Measurements from ENCODE around the gene ADAMTS12. TPM values are rescaled to one million over a fixed set of nuclear protein-coding genes. Genes with fewer than 3 reads are reported as not detected.
"Not testable (repeated sequence)": the region's sequence is repeated elsewhere in the genome, so short reads cannot be mapped to it uniquely, and the experiment has no call there.

Gene ADAMTS12
- total RNA-seq, 3 donors from 2014 or later: 0.69 to 2.9 (median 0.72) TPM

- no peak for TF ChIP-seq CTCF (IDR thresholded peaks at IDR 0.05)
- DNase-seq: no peak
- no peaks in the 10 kb centered on the region for H3K36me3 ChIP-seq (ENCODE audit: low read depth)
- ATAC-seq: no peak
- no peaks in the 10 kb centered on the region for H3K9me3 ChIP-seq
- intact Hi-C loops (cut with DNase I, micrococcal nuclease): no loop called here
- no peak overlapping the region for H3K4me3 ChIP-seq
- no peaks in the 10 kb centered on the region for H3K4me1 ChIP-seq (ENCODE audit: low read depth)
Observed at GRCh38 chr5:33563530-33563929, 328.3 kb downstream of the ADAMTS12 start.

- no peak for ATAC-seq
- Histone ChIP-seq H3K4me1 (ENCODE audit: low read depth) (no peaks in the 10 kb centered on the region), H3K9me3 (no peaks in the 10 kb centered on the region), H3K36me3 (ENCODE audit: low read depth) (no peaks in the 10 kb centered on the region), H3K4me3 (no peak overlapping the region)
- intact Hi-C loops (cut with DNase I, micrococcal nuclease): no loop called here
- no peak for DNase-seq
- no peak for TF ChIP-seq CTCF (IDR thresholded peaks at IDR 0.05)
Observed at GRCh38 chr5:33558489-33558888, 333.3 kb downstream of the ADAMTS12 start.

- H3K4me3 ChIP-seq: no peak overlapping the region
- ATAC-seq (no peak), DNase-seq (no peak)
- intact Hi-C loops (cut with DNase I, micrococcal nuclease): no loop called here
- no peak for TF ChIP-seq CTCF (IDR thresholded peaks at IDR 0.05)
- H3K4me1 ChIP-seq (ENCODE audit: low read depth): no peaks in the 10 kb centered on the region
- no peaks in the 10 kb centered on the region for H3K36me3 ChIP-seq (ENCODE audit: low read depth)
- H3K9me3 ChIP-seq: no peaks in the 10 kb centered on the region
Observed at GRCh38 chr5:33557605-33558004, 334.2 kb downstream of the ADAMTS12 start.

- Histone ChIP-seq H3K36me3 (ENCODE audit: low read depth) (no peaks in the 10 kb centered on the region), H3K4me3 (no peak overlapping the region), H3K9me3 (no peaks in the 10 kb centered on the region), H3K4me1 (ENCODE audit: low read depth) (no peaks in the 10 kb centered on the region)
- ATAC-seq (no peak), DNase-seq (no peak)
- intact Hi-C loops (cut with DNase I, micrococcal nuclease): no loop called here
- no peak for TF ChIP-seq CTCF (IDR thresholded peaks at IDR 0.05)
Observed at GRCh38 chr5:33556330-33557328, 335.2 kb downstream of the ADAMTS12 start.

- no peak for ATAC-seq
- no peaks in the 10 kb centered on the region for H3K9me3 ChIP-seq
- no peak overlapping the region for H3K4me3 ChIP-seq
- intact Hi-C loops (cut with DNase I, micrococcal nuclease): no loop called here
- H3K4me1 ChIP-seq (ENCODE audit: low read depth): no peaks in the 10 kb centered on the region
- no peaks in the 10 kb centered on the region for H3K36me3 ChIP-seq (ENCODE audit: low read depth)
- TF ChIP-seq CTCF (IDR thresholded peaks at IDR 0.05): no peak
- DNase-seq: no peak
Observed at GRCh38 chr5:33549982-33550567, 341.7 kb downstream of the ADAMTS12 start.

- H3K9me3 ChIP-seq; intact Hi-C loops (cut with DNase I, micrococcal nuclease); DNase-seq; H3K4me3 ChIP-seq; H3K36me3 ChIP-seq (ENCODE audit: low read depth); ATAC-seq; H3K4me1 ChIP-seq (ENCODE audit: low read depth): not testable (repeated sequence)
Observed at GRCh38 chr5:33539790-33540189, 352.0 kb downstream of the ADAMTS12 start.
